NCI-H510A (cell line): Measurements from ENCODE around the gene CDT1.

Source experiments
- DNase-seq: peaks from one replicate; lab custom pipeline; 2025; lab: John Stamatoyannopoulos, UW

Gene CDT1

GRCh38 chr16:88836791-88837190, 33.2 kb downstream of the CDT1 start:
- no peak for DNase-seq

- DNase-seq: no peak
Measured at GRCh38 chr16:88837806-88838205, 34.2 kb downstream of the CDT1 start.

- DNase-seq: no peak
Measured at GRCh38 chr16:88838566-88838965, 35.0 kb downstream of the CDT1 start.

GRCh38 chr16:88839026-88839529, 35.5 kb downstream of the CDT1 start:
- no peak for DNase-seq

GRCh38 chr16:88839745-88840599, 36.4 kb downstream of the CDT1 start:
- DNase-seq: no peak

GRCh38 chr16:88840600-88841215, 37.1 kb downstream of the CDT1 start:
- DNase-seq: no peak

GRCh38 chr16:88841521-88842307, 38.1 kb downstream of the CDT1 start:
- DNase-seq: no peak

- no peak for DNase-seq
Measured at GRCh38 chr16:88842308-88842756, 38.7 kb downstream of the CDT1 start.

GRCh38 chr16:88842806-88843205, 39.2 kb downstream of the CDT1 start:
- DNase-seq: no peak

- DNase-seq: no peak
Measured at GRCh38 chr16:88843256-88843655, 39.7 kb downstream of the CDT1 start.

GRCh38 chr16:88844419-88845036, 40.9 kb downstream of the CDT1 start:
- no peak for DNase-seq

- no peak for DNase-seq
Measured at GRCh38 chr16:88846088-88846487, 42.5 kb downstream of the CDT1 start.

GRCh38 chr16:88847654-88848053, 44.1 kb downstream of the CDT1 start:
- DNase-seq: no peak

GRCh38 chr16:88848557-88848956, 45.0 kb downstream of the CDT1 start:
- no peak for DNase-seq

GRCh38 chr16:88850531-88851199, 47.1 kb downstream of the CDT1 start:
- DNase-seq: no peak

- no peak for DNase-seq
Measured at GRCh38 chr16:88851616-88852015, 48.0 kb downstream of the CDT1 start.

- DNase-seq: no peak
Measured at GRCh38 chr16:88853325-88853941, 49.8 kb downstream of the CDT1 start.

GRCh38 chr16:88854306-88855111, 50.9 kb downstream of the CDT1 start:
- no peak for DNase-seq

- no peak for DNase-seq
Measured at GRCh38 chr16:88855176-88855575, 51.6 kb downstream of the CDT1 start.

GRCh38 chr16:88855736-88856121, 52.1 kb downstream of the CDT1 start:
- DNase-seq: no peak
